HG03442 (cell line): ENCODE results near the gene USP17L30.
"Not testable (repeated sequence)": the region's sequence is repeated elsewhere in the genome, so short reads cannot be mapped to it uniquely, and the experiment has no call there.

ENCODE experiments used
- ATAC-seq: cut with Tn5 transposase; IDR thresholded peaks from one replicate; pipeline ENCODE4 v1.9.1; 2021; ENCODE audit warnings: mild to moderate bottlenecking, moderate library complexity; ENCODE audit not compliant: unreplicated experiment

Gene USP17L30, protein sequence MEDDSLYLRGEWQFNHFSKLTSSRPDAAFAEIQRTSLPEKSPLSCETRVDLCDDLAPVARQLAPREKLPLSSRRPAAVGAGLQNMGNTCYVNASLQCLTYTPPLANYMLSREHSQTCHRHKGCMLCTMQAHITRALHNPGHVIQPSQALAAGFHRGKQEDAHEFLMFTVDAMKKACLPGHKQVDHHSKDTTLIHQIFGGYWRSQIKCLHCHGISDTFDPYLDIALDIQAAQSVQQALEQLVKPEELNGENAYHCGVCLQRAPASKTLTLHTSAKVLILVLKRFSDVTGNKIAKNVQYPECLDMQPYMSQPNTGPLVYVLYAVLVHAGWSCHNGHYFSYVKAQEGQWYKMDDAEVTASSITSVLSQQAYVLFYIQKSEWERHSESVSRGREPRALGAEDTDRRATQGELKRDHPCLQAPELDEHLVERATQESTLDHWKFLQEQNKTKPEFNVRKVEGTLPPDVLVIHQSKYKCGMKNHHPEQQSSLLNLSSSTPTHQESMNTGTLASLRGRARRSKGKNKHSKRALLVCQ

GRCh38 chr4:9362829-9363228 lies at the start of gene USP17L30:
Gene USP17L30, plus strand, starts transcription at chr4:9363129. Its CDS starts 0 bp downstream, at chr4:9363129.
- ATAC-seq, result not testable (repeated sequence)

DNA sequence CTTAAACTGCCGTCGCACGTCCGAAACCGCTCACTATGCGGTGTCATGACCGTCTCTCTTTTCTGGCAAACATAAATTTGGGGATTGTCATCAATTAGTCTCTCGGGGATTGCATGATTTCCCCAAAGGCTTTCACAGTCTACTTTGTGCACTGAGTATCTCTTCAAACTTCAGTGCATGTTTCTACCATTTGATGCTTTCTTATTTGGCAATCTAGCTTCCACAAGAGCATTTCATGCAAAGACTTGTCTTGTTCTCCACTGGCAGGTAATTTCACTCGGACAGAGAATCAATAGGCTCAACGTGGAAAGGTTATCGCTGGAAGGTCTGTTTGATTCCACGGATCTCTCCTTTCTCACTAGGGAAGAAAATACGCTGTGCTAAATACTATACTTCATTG lies 38.7 kb upstream of the USP17L30 start:
- ATAC-seq, result not testable (repeated sequence)

DNA sequence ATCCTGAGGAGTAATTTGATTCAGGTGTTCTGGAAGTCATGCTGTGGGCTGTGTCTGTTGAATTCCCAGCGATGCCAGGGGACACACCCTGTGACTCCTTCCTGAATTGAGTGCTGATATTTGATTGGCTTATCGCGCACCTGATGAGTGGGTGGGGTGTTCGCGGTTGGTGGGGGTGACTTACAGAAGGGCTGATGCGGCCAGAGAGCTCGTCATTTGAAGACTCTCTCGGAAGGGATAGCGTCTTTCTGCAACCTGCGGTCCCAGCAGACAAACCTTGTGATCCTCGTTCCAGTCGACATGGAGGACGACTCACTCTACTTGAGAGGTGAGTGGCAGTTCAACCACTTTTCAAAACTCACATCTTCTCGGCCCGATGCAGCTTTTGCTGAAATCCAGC lies 38.1 kb upstream of the USP17L30 start, which contains the start of gene USP17L24:
Gene USP17L24 (plus strand): TSS at position 301 of the 400 bp plus-strand sequence. CDS start 0 bp downstream, at position 301.
- not testable (repeated sequence) for ATAC-seq

GRCh38 chr4:9329611-9330010 lies 33.3 kb upstream of the USP17L30 start, which contains the start of gene USP17L25:
Gene USP17L25, plus strand, starts transcription at chr4:9329911. Its CDS starts 0 bp downstream, at chr4:9329911.
- not testable (repeated sequence) for ATAC-seq

DNA sequence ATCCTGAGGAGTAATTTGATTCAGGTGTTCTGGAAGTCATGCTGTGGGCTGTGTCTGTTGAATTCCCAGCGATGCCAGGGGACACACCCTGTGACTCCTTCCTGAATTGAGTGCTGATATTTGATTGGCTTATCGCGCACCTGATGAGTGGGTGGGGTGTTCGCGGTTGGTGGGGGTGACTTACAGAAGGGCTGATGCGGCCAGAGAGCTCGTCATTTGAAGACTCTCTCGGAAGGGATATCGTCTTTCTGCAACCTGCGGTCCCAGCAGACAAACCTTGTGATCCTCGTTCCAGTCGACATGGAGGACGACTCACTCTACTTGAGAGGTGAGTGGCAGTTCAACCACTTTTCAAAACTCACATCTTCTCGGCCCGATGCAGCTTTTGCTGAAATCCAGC lies 28.6 kb upstream of the USP17L30 start, which contains the start of gene USP17L26:
Gene USP17L26 (plus strand): TSS at position 301 of the 400 bp plus-strand sequence. CDS start 0 bp downstream, at position 301.
- not testable (repeated sequence) for ATAC-seq

- ATAC-seq, result not testable (repeated sequence)
Observed at GRCh38 chr4:9339103-9339502, 23.8 kb upstream of the USP17L30 start, which contains the start of gene USP17L5. Gene USP17L5, plus strand, starts transcription at chr4:9339403. Its CDS starts 0 bp downstream, at chr4:9339403.

GRCh38 chr4:9343848-9344247 lies 19.1 kb upstream of the USP17L30 start, which contains the start of gene USP17L27:
Gene USP17L27, plus strand, starts transcription at chr4:9344148. Its CDS starts 0 bp downstream, at chr4:9344148.
- ATAC-seq, result not testable (repeated sequence)

GRCh38 chr4:9348593-9348992 lies 14.3 kb upstream of the USP17L30 start, which contains the start of gene USP17L28:
Gene USP17L28, plus strand, starts transcription at chr4:9348893. Its CDS starts 0 bp downstream, at chr4:9348893.
- ATAC-seq, result not testable (repeated sequence)

DNA sequence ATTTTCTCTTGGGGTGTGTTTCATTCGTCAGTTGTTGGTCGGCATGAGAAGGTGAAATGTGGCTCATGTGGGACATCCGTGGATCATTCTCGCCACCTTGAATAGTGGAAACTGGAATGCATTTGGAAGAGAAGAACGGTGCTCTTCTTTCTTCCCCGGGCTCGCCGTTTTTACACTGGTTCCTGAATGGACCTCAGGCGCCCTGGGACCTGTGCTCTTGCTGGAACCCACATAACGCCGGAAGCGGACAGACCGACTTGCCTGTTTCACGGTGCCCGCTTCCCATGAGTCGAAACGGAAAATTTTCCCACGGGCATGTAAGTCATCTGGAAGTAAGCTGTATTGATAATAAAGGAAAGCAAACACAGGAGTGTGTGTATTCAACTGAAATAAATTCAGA lies 12.1 kb upstream of the USP17L30 start:
- ATAC-seq, result not testable (repeated sequence)

- ATAC-seq, result not testable (repeated sequence)
Observed at GRCh38 chr4:9353338-9353737, 9.6 kb upstream of the USP17L30 start, which contains the start of gene USP17L29. Gene USP17L29, plus strand, starts transcription at chr4:9353638. Its CDS starts 0 bp downstream, at chr4:9353638.

GRCh38 chr4:9379881-9380280 lies 17.0 kb downstream of the USP17L30 start:
- not testable (repeated sequence) for ATAC-seq

DNA sequence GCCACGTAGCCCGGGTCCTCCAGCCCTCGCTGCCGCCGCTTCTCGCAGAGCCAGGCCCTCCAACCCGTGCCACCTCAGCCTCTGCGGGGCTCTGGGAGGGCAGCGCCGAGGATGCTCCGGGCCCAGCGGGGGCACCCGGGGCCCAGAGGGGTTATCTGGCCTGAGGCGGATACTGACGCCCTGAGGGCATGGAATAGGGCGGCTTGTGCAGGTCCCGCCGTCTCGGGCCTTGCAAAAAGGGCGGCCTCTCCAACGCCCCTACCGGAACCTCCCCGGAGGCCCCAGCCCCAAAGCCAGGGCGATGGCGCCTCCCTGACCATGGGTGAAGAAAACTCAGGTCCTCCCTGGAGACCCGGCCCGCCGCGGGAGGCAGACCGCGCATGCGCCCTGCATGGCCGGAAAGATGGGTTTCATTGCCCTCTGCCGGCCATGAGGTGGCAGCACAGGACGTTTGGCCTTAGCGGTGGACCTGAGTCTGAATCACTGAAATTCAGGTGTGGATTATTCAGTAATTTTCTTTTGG lies 18.1 kb downstream of the USP17L30 start:
- not testable (repeated sequence) for ATAC-seq

- no peak for ATAC-seq
Observed at GRCh38 chr4:9384126-9384525, 21.2 kb downstream of the USP17L30 start.

GRCh38 chr4:9389001-9389400 lies 26.1 kb downstream of the USP17L30 start:
- ATAC-seq, result not testable (repeated sequence)

- not testable (repeated sequence) for ATAC-seq
Observed at GRCh38 chr4:9405774-9406173, 42.8 kb downstream of the USP17L30 start.

- not testable (repeated sequence) for ATAC-seq
Observed at GRCh38 chr4:9406491-9406890, 43.6 kb downstream of the USP17L30 start.

DNA sequence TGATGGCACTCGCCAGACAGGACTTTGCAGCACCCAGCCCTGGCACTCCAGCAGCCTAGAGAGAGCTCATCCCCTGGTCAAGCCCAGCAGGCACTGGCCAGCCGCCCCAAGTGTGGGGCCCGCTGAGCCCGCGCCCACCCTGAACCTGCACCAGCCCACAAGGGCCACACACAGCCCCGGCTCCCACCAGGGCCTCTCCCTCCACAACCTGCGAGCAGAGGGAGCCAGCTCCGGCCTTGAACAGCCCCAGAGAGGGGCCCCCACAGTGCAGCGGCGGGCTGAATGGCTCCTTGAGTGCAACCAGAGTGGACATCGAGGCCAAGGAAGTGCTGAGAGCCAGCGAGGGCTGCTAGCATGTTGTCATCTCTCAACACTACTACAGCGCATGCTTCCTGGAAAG lies 46.9 kb downstream of the USP17L30 start:
- ATAC-seq, result no peak
